ENCODE measurements around the gene CALN1. TPM values are rescaled to one million over a fixed set of nuclear protein-coding genes. Genes with fewer than 3 reads are reported as not detected.

Gene CALN1
- total and polyA plus RNA-seq, 9 of the 15 experiments (the other 6 are each of a cell fraction or from before 2014, with no cell fraction given), result 1.4 to 7.5 (median 3.3) TPM

DNA sequence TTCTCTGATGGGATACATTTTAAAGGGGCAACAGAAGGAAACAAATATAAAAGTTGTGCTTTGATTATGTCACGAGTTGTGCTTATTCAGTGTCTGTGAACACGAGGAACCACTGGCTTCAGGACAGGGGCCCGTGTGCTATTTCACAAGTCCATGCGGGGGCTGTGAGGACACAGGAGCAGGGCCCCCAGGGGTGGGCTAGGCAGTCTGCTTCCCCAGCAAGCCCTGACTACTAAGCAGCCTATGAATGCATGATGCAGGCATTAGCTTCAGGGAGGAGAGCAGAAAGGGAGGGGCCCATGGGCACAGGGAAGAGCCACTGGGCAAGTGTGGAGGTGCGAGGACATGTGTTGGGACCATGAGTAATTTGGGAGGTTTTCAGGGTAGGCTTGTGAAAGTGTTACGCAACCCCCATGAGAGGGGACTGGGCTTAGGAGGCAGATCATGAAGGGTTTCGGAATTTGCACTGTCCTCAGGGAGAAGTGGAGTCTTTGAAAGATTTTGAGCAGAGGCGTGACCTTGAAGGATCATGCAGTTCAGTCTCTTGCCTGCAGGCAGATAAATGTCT is 424.9 kb downstream of the CALN1 start:
- H4K20me1 ChIP-seq (replicated peaks; ENCODE audit: control insufficient read depth, insufficient read depth, low read length), result no peaks in the 10 kb centered on the region; the same call in 1 of the 2 replicates
- H3K27me3 ChIP-seq (ENCODE audit: control insufficient read depth in 2 of 2, insufficient read depth in 2 of 2, low read length in 2 of 2), result peaks cover 3 to 16% of the 10 kb centered on the region in 2 experiments; a peak in 3 of 5 replicates
- no peak for DNase-seq (ENCODE audit: extremely low read depth in 1 of 4, low spot score in 3 of 4)
- no peak for FAIRE-seq
- TF ChIP-seq, protein P1, sequence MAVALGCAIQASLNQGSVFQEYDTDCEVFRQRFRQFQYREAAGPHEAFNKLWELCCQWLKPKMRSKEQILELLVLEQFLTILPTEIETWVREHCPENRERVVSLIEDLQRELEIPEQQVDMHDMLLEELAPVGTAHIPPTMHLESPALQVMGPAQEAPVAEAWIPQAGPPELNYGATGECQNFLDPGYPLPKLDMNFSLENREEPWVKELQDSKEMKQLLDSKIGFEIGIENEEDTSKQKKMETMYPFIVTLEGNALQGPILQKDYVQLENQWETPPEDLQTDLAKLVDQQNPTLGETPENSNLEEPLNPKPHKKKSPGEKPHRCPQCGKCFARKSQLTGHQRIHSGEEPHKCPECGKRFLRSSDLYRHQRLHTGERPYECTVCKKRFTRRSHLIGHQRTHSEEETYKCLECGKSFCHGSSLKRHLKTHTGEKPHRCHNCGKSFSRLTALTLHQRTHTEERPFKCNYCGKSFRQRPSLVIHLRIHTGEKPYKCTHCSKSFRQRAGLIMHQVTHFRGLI (CRISPR knock-in tag; IDR thresholded peaks at IDR 0.05), result no peak
- no peak for TF ChIP-seq CEBPG (CRISPR knock-in tag; IDR thresholded peaks at IDR 0.05)
- TF ChIP-seq CEBPG (tag; conservative IDR thresholded peaks at IDR 0.05 in 1 of 2, IDR thresholded peaks at IDR 0.05 in 1 of 2), result peak; percentile 15 to 57; a peak in 2 of 4 replicates
- peak; percentile 72 for TF ChIP-seq CEBPB (tag; IDR thresholded peaks at IDR 0.05)
- WGBS (ENCODE audit: insufficient coverage, low coverage, missing lambda C conversion rate), result 14% methylated on average over 8 of the region's 8 CpGs
- H3K4me2 ChIP-seq (ENCODE audit: insufficient read depth, low read length), result no peak overlapping the region
- no peaks in the 10 kb centered on the region for H3K36me3 ChIP-seq (ENCODE audit: control insufficient read depth, insufficient read depth, low read length)
- intact Hi-C loops (cut with micrococcal nuclease) (no loop called here), in situ Hi-C loops (cut with MboI) (no loop called here)
- H3K4me3 ChIP-seq, result no peak overlapping the region
- no peaks in the 10 kb centered on the region for H3K4me1 ChIP-seq (replicated peaks in 1 of 2; ENCODE audit: control insufficient read depth in 2 of 2, insufficient read depth in 2 of 2, low read length in 2 of 2)
- no peak overlapping the region for H2AFZ ChIP-seq (ENCODE audit: low read depth, low read length)
- ChIA-PET POLR2A (interaction anchor here (0.9 kb wide), 1 partner anchor 8 kb away, joined by 3 read pairs; no protein-coding TSS in a partner anchor), CTCF (ENCODE audit: low intra/inter-chr PET ratio) (no interaction called here)
- ATAC-seq, result no peak; the same call in 2 of the 3 replicates
- no peaks in the 10 kb centered on the region for H3K9me3 ChIP-seq (replicated peaks; ENCODE audit: control insufficient read depth, insufficient read depth, low read depth, low read length)
- BruUV-seq (replicated peaks), result no TSS peak
- H3K79me2 ChIP-seq (ENCODE audit: control insufficient read depth, insufficient read depth, low read length), result no peaks in the 10 kb centered on the region
- H3K9me1 ChIP-seq (ENCODE audit: control insufficient read depth, insufficient read depth, low read length), result no peaks in the 10 kb centered on the region
- no peak overlapping the region for H3K27ac ChIP-seq (ENCODE audit: extremely low read depth, low read depth, low read length)
- no peak overlapping the region for H3K9ac ChIP-seq (ENCODE audit: insufficient read depth in 1 of 2, low read depth in 2 of 2, low read length in 2 of 2)
